Endothelial cell of umbilical vein (primary cell): ENCODE data around the gene IL17REL. TPM values are rescaled to one million over a fixed set of nuclear protein-coding genes. Genes with fewer than 3 reads are reported as not detected.
A peak's percentile ranks its signal among the peaks of the same experiment; 100 is the strongest.

Experiments used
- BruUV-seq: library from RNA; stranded (reverse); fragments of 400-500 nt; replicated peaks from 2 replicates; lab custom pipeline; 2021; lab: Mats Ljungman, UMichigan
- CTCF ChIA-PET: fragments of 300-600, 350-600 bp; sonication (Branson Sonifier 250); formaldehyde crosslinking; loops from one replicate; lab custom pipeline; 2021; ENCODE audit warnings: antibody characterized with exemption, inconsistent platforms; lab: Charles Lee
- POLR2A ChIA-PET: fragments of 300-600, 350-600 bp; sonication (Branson Sonifier 250); formaldehyde crosslinking; loops from one replicate; lab custom pipeline; 2021; ENCODE audit warnings: antibody characterized with exemption, inconsistent platforms; lab: Charles Lee
- DNase-seq: peaks from one replicate; pipeline ENCODE4 v3.0.0-alpha.2; 2011; ENCODE audit warnings: low read depth, low spot score
- FAIRE-seq: peaks from 2 replicates; lab custom pipeline; 2011; peaks lifted over from hg19 to GRCh38; lab: Jason Lieb, UNC
- H2AFZ ChIP-seq: 2 replicates; pipeline ENCODE4 v1.6.0; 2012; ENCODE audit warnings: low read depth, low read length, control low read depth, inconsistent platforms
- H3K27ac ChIP-seq: 2 replicates; pipeline ENCODE4 v1.5.1; 2011; ENCODE audit warnings: low read depth, mild to moderate bottlenecking, control low read depth, low read length, moderate library complexity; ENCODE audit not compliant: insufficient read depth
- H3K27me3 ChIP-seq, 2 experiments: 2 replicates each; pipeline versions ENCODE4 v1.6.0 to v1.6.1; 2011; ENCODE audit warnings: low read length in 2 of 2, mixed read lengths in 1 of 2; ENCODE audit not compliant: control insufficient read depth in 2 of 2, insufficient read depth in 2 of 2
- H3K36me3 ChIP-seq, 2 experiments: 2 replicates in 1 of 2; 3 replicates in 1 of 2; pipeline ENCODE4 v1.5.1; 2011; ENCODE audit warnings: low read length in 2 of 2, mild to moderate bottlenecking in 1 of 2, moderate library complexity in 1 of 2; ENCODE audit not compliant: control insufficient read depth in 2 of 2, insufficient read depth in 2 of 2; ENCODE audit errors: extremely low read depth in 1 of 2
- H3K4me1 ChIP-seq: 3 replicates; pipeline ENCODE4 v1.5.1; 2011; ENCODE audit warnings: mild to moderate bottlenecking, low read length; ENCODE audit not compliant: control insufficient read depth, insufficient read depth; ENCODE audit errors: extremely low read depth
- H3K4me2 ChIP-seq: 2 replicates; pipeline ENCODE4 v1.6.1; 2011; ENCODE audit warnings: low read length, control low read depth, mixed read lengths; ENCODE audit not compliant: insufficient read depth
- H3K4me3 ChIP-seq, 3 experiments: fragments of 200-600 bp in 1 of 3; sonication (generic), shearing (Covaris generic) in 1 of 3; replicated peaks in 1 of 3; 2 replicates each; pipeline ENCODE4 v1.5.1; 2011 to 2016; ENCODE audit warnings: control low read depth in 3 of 3, low read length in 3 of 3, mild to moderate bottlenecking in 2 of 3, inconsistent platforms in 1 of 3, low read depth in 1 of 3, moderate library complexity in 1 of 3; ENCODE audit not compliant: insufficient read depth in 1 of 3
- H3K79me2 ChIP-seq: 2 replicates; pipeline ENCODE4 v1.6.0; 2012; ENCODE audit warnings: low read length, inconsistent platforms; ENCODE audit not compliant: control insufficient read depth, insufficient read depth
- H3K9ac ChIP-seq: replicated peaks from 2 replicates; pipeline ENCODE3; 2011; ENCODE audit warnings: low read length, control low read depth; ENCODE audit not compliant: insufficient read depth; ENCODE audit errors: extremely low read depth
- H3K9me1 ChIP-seq: replicated peaks from 3 replicates; pipeline ENCODE4 v1.6.0; 2011; ENCODE audit warnings: mild to moderate bottlenecking, low read length; ENCODE audit not compliant: control insufficient read depth, insufficient read depth; ENCODE audit errors: extremely low read depth
- H3K9me3 ChIP-seq: replicated peaks from 2 replicates; pipeline ENCODE4 v1.5.1; 2012; ENCODE audit warnings: low read length, inconsistent platforms; ENCODE audit not compliant: control insufficient read depth, insufficient read depth
- H4K20me1 ChIP-seq: replicated peaks from 2 replicates; pipeline ENCODE3; 2011; ENCODE audit warnings: mild to moderate bottlenecking, low read length; ENCODE audit not compliant: control insufficient read depth, insufficient read depth; ENCODE audit errors: extremely low read depth
- FOS ChIP-seq: IDR thresholded peaks from 2 replicates; pipeline ENCODE4 v1.6.1; 2011; ENCODE audit warnings: mild to moderate bottlenecking, low read length, moderate library complexity, borderline replicate concordance; ENCODE audit not compliant: insufficient read depth
- GATA2 ChIP-seq: IDR thresholded peaks from 2 replicates; pipeline ENCODE4 v1.7.0; 2011; ENCODE audit warnings: low read depth, mild to moderate bottlenecking, moderate library complexity, mixed read lengths, low read length; ENCODE audit not compliant: insufficient read length, insufficient read depth
- MAX ChIP-seq: IDR thresholded peaks from 2 replicates; pipeline ENCODE4 v1.6.1; 2011; ENCODE audit not compliant: insufficient read depth, insufficient read length
- POLR2A ChIP-seq: IDR thresholded peaks from 2 replicates; pipeline ENCODE4 v1.6.1; 2012; ENCODE audit warnings: low read depth, mild to moderate bottlenecking, control low read depth, low read length
- POLR2AphosphoS5 ChIP-seq: IDR thresholded peaks from 2 replicates; pipeline ENCODE4 v1.6.1; 2012; ENCODE audit warnings: low read depth, mild to moderate bottlenecking, control low read depth, low read length, moderate library complexity; ENCODE audit not compliant: insufficient read depth
- dilution Hi-C: fragments of 300-500 bp; cut with MboI; formaldehyde crosslinking; loops from one replicate; pipeline ENCODE4 v1.15.0; 2019; ENCODE audit warnings: low sequenced_read_pairs; ENCODE audit not compliant: extremely low pct_ligation_motif_present
- intact Hi-C: fragments of 100-400 bp; cut with micrococcal nuclease; formaldehyde crosslinking; loops from one replicate; pipeline ENCODE4 v1.10.0; 2022
- polyA plus RNA-seq, 4 experiments: library from polyadenylated mRNA; depleted of rRNA in 3 of 4; stranded (reverse) in 3 of 4; unstranded in 1 of 4; fragments of >200 nt; gene quantifications; 2 replicates each; pipeline versions ENCODE4 v1.2.1 to v1.2.3, GENCODE V29; 2011 to 2012; ENCODE audit warnings: missing spikeins in 1 of 4
- total RNA-seq: library from RNA; stranded (reverse); gene quantifications from 2 replicates; pipeline ENCODE4 v1.2.3, GENCODE V29; 2021

Gene IL17REL
- total and polyA plus RNA-seq, 2 donors (not counting 3 experiments of a cell fraction or from before 2014, with no cell fraction given) = 0.06 to 0.15 TPM

GRCh38 chr22:49966041-49966773 lies 46.4 kb downstream of the IL17REL start:
- Histone ChIP-seq H4K20me1 (no peaks in the 10 kb centered on the region), H2AFZ (no peak overlapping the region), H3K27ac (no peak overlapping the region), H3K4me2 (no peak overlapping the region), H3K9me3 (no peaks in the 10 kb centered on the region), H3K4me1 (peaks cover 18% of the 10 kb centered on the region), H3K79me2 (peaks cover 41% of the 10 kb centered on the region), H3K36me3 (peaks cover 19 to 34% of the 10 kb centered on the region in 2 experiments), H3K27me3 (no peaks in the 10 kb centered on the region), H3K4me3 (no peak overlapping the region), H3K9ac (no peak overlapping the region), H3K9me1 (no peaks in the 10 kb centered on the region)
- ChIA-PET CTCF (interaction anchor here (0.9 to 3.0 kb wide), 4 partner anchors 17 to 64 kb away, joined by 3 to 10 read pairs (median 6); partner anchors contain the start of genes ALG12 and CRELD2), POLR2A (interaction anchor here (1.0 kb wide), 1 partner anchor 27 kb away, joined by 3 read pairs; no protein-coding TSS in a partner anchor)
- BruUV-seq = no TSS peak
- no peak for DNase-seq
- intact Hi-C loops (no loop called here), dilution Hi-C loops (no loop called here)
- FAIRE-seq = no peak
- TF ChIP-seq GATA2 (no peak), POLR2AphosphoS5 (peak; percentile 27)

- Histone ChIP-seq H3K4me3 (peak overlapping the region in 1 of 3 experiments; percentile 80), H3K4me1 (peaks cover 16% of the 10 kb centered on the region), H2AFZ (no peak overlapping the region), H3K4me2 (no peak overlapping the region), H3K9ac (no peak overlapping the region), H3K9me1 (no peaks in the 10 kb centered on the region), H3K27me3 (no peaks in the 10 kb centered on the region), H3K9me3 (no peaks in the 10 kb centered on the region), H3K79me2 (peaks cover 47% of the 10 kb centered on the region), H3K27ac (no peak overlapping the region), H3K36me3 (peaks cover 19 to 34% of the 10 kb centered on the region in 2 experiments), H4K20me1 (no peaks in the 10 kb centered on the region)
- ChIA-PET POLR2A (interaction anchor here (1.0 kb wide), 1 partner anchor 26 kb away, joined by 3 read pairs; no protein-coding TSS in a partner anchor), CTCF (interaction anchor here (0.9 kb wide), 1 partner anchor 47 kb away, joined by 3 read pairs; the partner anchor contains the start of genes ALG12 and CRELD2)
- FAIRE-seq = peak; percentile 28
- intact Hi-C loops = no loop called here
- peak; percentile 12 for TF ChIP-seq POLR2AphosphoS5
- peak; percentile 68 for TF ChIP-seq POLR2A
- no peak for TF ChIP-seq FOS
- TF ChIP-seq MAX = no peak
- BruUV-seq = no TSS peak
- DNase-seq = no peak
- dilution Hi-C loops = no loop called here
These were observed 47.2 kb downstream of the IL17REL start for GRCh38 chr22:49965091-49966040.
